ENCODE results near the gene TPPP2. TPM values are rescaled to one million over a fixed set of nuclear protein-coding genes. Genes with fewer than 3 reads are reported as not detected.

The TPPP2 gene
- total RNA-seq (2022; extraction: Qiagen RNA extraction; ENCODE audit: low read depth), result not detected in 5 replicates

GRCh38 chr14:21029917-21030316 is at the start of gene TPPP2:
Gene TPPP2, plus strand, starts transcription at chr14:21030217. Its CDS starts 365 bp downstream, at chr14:21030582.

GRCh38 chr14:20989787-20990600 is 40.0 kb upstream of the TPPP2 start, which contains the start of gene METTL17:
Gene METTL17, plus strand, starts transcription at chr14:20989980. Its CDS starts 23 bp downstream, at chr14:20990003.

GRCh38 chr14:20998674-20999366 is 31.2 kb upstream of the TPPP2 start, which contains the start of gene SLC39A2:
Gene SLC39A2, plus strand, starts transcription at chr14:20999293. Its CDS starts 154 bp downstream, at chr14:20999447.

DNA sequence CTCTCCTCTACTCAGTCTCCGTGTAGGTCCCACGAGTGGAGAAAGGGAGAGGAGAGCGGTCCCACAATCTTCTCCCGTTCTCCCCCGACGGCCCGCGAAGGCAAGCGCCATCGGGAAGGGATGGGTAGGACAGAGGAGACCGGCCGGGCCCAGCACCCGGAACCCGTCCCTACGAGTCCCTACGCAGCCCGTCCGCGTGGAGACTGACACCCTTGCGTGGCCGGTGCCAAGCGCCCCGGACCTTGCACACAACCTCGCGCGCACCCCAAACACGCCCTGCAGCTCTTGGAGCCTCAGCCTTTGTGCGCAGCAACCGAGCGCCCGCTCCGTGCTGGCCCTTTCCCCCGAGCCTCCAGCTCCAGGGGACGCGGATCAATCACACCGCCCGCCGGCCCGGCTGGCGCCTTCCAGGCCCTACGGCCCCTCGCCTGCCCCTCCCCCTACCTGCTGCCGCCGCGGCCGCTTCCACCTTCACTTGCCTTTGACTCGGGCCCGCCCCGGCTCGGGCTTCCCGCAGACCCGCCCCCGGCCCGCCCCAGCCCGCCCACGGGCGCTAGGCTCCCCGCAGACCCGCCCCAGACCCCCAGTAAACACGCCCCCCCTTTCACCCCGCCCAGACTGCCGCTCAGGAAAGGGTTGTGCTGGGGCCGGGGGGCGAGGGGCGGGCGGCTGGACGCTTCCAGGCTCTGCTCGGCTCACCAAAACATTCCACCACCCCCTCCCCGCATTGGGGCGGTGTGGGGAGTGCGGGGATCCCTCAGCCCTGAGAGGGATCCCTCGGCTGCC is 5.2 kb upstream of the TPPP2 start, which contains the start of gene NDRG2:
Gene NDRG2 (minus strand): TSS at position 477 of the 786 bp plus-strand sequence. CDS start 1,746 bp downstream, outside the sequence.

DNA sequence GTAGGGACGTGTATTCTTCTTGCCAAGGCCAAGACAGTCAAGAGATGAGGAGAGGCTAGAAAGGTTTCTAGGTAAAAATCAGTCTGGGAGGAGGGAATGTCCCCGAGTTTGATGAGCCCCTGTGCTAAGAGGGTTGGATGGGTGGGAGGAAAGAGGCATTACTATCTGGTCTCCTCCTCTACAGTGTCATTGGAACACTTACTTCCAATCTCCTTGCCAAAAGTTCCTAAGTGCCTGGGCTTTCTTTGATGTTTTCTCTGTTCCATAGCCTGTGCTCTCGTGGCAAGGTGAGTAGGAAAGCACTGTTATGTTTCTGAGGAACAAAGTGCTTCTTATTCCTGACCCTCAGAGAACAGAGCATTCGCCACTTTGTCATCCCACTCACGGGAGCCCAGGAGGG is 4.7 kb downstream of the TPPP2 start, which contains the start of gene RNASE13:
Gene RNASE13 (minus strand): TSS at position 101 of the 400 bp plus-strand sequence. CDS start 519 bp downstream, outside the sequence.

GRCh38 chr14:21041676-21042433 is 11.8 kb downstream of the TPPP2 start, which contains the start of gene RNASE7:
Gene RNASE7, plus strand, starts transcription at chr14:21042362. Its CDS starts 631 bp downstream, at chr14:21042993.

DNA sequence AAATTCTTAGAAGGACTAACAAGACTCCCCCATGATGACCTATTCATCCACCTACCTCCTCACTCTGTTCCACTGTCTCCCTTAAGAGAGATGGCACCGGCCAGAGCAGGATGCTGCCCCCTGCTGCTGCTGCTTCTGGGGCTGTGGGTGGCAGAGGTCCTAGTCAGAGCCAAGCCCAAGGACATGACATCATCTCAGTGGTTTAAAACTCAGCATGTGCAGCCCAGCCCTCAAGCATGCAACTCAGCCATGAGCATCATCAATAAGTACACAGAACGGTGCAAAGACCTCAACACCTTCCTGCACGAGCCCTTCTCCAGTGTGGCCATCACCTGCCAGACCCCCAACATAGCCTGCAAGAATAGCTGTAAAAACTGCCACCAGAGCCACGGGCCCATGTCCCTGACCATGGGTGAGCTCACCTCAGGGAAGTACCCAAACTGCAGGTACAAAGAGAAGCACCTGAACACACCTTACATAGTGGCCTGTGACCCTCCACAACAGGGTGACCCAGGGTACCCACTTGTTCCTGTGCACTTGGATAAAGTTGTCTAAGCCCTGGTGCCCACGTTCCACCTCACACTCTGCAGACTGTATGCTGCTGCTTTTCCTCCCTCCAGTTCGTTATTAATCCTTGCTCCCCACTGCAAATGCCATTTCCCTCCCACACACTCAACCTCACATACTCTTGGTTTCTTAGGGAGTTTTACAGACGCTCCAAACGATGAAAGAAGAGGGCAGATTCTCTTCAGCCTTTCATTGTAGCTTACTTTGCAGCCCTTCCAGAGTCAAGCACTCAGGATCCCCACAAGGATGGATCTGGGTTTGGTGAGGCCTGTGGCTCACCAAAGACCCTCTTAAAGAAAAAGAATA is 28.0 kb downstream of the TPPP2 start, which contains the start of gene RNASE8:
Gene RNASE8 (plus strand): TSS at position 20 of the 873 bp plus-strand sequence. CDS start 71 bp downstream, at position 91.

GRCh38 chr14:21070083-21070609 is 40.1 kb downstream of the TPPP2 start, which contains the start of gene ARHGEF40:
Gene ARHGEF40, plus strand, starts transcription at chr14:21070304. Its CDS starts 93 bp downstream, at chr14:21070397.

Other genes starting within 250 kb of the TPPP2 start
- not detected in 5 replicates for gene RNASE6, start 248.9 kb upstream of the TPPP2 start, total RNA-seq (2022; extraction: Qiagen RNA extraction; ENCODE audit: low read depth)
- 0.38 to 0.50 TPM (median 0.45 TPM) in 3 of 5 replicates, not detected in the others for gene RNASE1, start 227.4 kb upstream of the TPPP2 start, total RNA-seq (2022; extraction: Qiagen RNA extraction; ENCODE audit: low read depth)
- not detected in 5 replicates for gene RNASE3, start 138.8 kb upstream of the TPPP2 start, total RNA-seq (2022; extraction: Qiagen RNA extraction; ENCODE audit: low read depth)
- gene RNASE2, start 74.7 kb upstream of the TPPP2 start, total RNA-seq (2022; extraction: Qiagen RNA extraction; ENCODE audit: low read depth), result not detected in 5 replicates
- 70.7 to 74.7 TPM (median 73.0 TPM) in 5 replicates for gene METTL17, start 40.2 kb upstream of the TPPP2 start, total RNA-seq (2022; extraction: Qiagen RNA extraction; ENCODE audit: low read depth)
- gene SLC39A2, start 30.9 kb upstream of the TPPP2 start, total RNA-seq (2022; extraction: Qiagen RNA extraction; ENCODE audit: low read depth), result not detected in 5 replicates
- 3.0 to 4.4 TPM (median 3.2 TPM) in 5 replicates for gene NDRG2, start 5.2 kb upstream of the TPPP2 start, total RNA-seq (2022; extraction: Qiagen RNA extraction; ENCODE audit: low read depth)
- not detected in 5 replicates for gene RNASE13, start 4.6 kb downstream of the TPPP2 start, total RNA-seq (2022; extraction: Qiagen RNA extraction; ENCODE audit: low read depth)
- gene RNASE7, start 12.1 kb downstream of the TPPP2 start, total RNA-seq (2022; extraction: Qiagen RNA extraction; ENCODE audit: low read depth), result not detected in 5 replicates
- not detected in 5 replicates for gene RNASE8, start 27.6 kb downstream of the TPPP2 start, total RNA-seq (2022; extraction: Qiagen RNA extraction; ENCODE audit: low read depth)
- gene ARHGEF40, start 40.1 kb downstream of the TPPP2 start, total RNA-seq (2022; extraction: Qiagen RNA extraction; ENCODE audit: low read depth), result 8.7 to 14.2 TPM (median 11.2 TPM) in 5 replicates
- 17.5 to 33.5 TPM (median 29.2 TPM) in 5 replicates for gene ZNF219, start 68.4 kb downstream of the TPPP2 start, total RNA-seq (2022; extraction: Qiagen RNA extraction; ENCODE audit: low read depth)
- 0.53 to 1.3 TPM (median 0.85 TPM) in 5 replicates for gene TMEM253, start 70.8 kb downstream of the TPPP2 start, total RNA-seq (2022; extraction: Qiagen RNA extraction; ENCODE audit: low read depth)
- gene OR5AU1, start 125.8 kb downstream of the TPPP2 start, total RNA-seq (2022; extraction: Qiagen RNA extraction; ENCODE audit: low read depth), result not detected in 5 replicates
- gene HNRNPC, start 239.2 kb downstream of the TPPP2 start, total RNA-seq (2022; extraction: Qiagen RNA extraction; ENCODE audit: low read depth), result 761 to 1,051 TPM (median 847 TPM) in 5 replicates
- gene RPGRIP1, start 249.9 kb downstream of the TPPP2 start, total RNA-seq (2022; extraction: Qiagen RNA extraction; ENCODE audit: low read depth), result 0.07 to 0.71 TPM (median 0.23 TPM) in 5 replicates

Measured in A549 treated with RU486 at 1 μM for 4 hours (cell line).